CD4-positive, alpha-beta T cell treated with Interleukin-21 for 1 hour (primary cell): ENCODE measurements around the gene TBX1.
A peak's percentile ranks its signal among the peaks of the same experiment; 100 is the strongest.
"Not testable (repeated sequence)": the region's sequence is repeated elsewhere in the genome, so short reads cannot be mapped to it uniquely, and the experiment has no call there.

Experiments
- DNase-seq: peaks from one replicate; pipeline ENCODE4 v3.0.0-alpha.2; 2020

TBX1 gene

GRCh38 chr22:19723232-19723982 lies 37.2 kb upstream of the TBX1 start, which contains the start of gene GP1BB:
TSS of gene GP1BB (plus strand) at chr22:19723539. CDS start at chr22:19723570, 31 bp downstream.
- no peak for DNase-seq

DNA sequence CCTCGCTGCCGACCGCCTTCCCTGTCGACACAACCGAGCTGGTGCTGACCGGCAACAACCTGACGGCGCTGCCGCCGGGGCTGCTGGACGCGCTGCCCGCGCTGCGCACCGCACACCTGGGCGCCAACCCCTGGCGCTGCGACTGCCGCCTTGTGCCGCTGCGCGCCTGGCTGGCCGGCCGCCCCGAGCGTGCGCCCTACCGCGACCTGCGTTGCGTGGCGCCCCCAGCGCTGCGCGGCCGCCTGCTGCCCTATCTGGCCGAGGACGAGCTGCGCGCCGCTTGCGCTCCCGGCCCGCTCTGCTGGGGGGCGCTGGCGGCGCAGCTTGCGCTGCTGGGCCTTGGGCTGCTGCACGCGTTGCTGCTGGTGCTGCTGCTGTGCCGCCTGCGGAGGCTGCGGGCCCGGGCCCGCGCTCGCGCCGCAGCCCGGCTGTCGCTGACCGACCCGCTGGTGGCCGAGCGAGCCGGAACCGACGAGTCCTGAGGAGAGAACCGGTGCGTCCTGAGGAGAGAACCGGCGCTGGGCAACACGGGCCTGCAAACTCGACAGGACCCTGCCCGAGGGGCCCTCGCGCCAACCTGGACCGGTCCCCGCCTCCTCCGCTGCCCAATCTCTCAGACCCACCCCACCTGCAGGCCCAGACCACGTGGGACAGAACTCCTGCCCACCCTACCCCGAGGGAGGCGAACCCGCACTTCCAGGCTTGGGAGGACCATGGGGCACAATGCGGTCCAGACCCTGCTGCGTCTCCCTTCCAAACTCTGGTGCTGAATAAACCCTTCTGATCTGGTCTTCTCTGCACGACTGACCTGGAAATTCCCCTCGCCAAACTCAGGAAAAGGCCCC lies 36.4 kb upstream of the TBX1 start:
- DNase-seq: no peak

DNA sequence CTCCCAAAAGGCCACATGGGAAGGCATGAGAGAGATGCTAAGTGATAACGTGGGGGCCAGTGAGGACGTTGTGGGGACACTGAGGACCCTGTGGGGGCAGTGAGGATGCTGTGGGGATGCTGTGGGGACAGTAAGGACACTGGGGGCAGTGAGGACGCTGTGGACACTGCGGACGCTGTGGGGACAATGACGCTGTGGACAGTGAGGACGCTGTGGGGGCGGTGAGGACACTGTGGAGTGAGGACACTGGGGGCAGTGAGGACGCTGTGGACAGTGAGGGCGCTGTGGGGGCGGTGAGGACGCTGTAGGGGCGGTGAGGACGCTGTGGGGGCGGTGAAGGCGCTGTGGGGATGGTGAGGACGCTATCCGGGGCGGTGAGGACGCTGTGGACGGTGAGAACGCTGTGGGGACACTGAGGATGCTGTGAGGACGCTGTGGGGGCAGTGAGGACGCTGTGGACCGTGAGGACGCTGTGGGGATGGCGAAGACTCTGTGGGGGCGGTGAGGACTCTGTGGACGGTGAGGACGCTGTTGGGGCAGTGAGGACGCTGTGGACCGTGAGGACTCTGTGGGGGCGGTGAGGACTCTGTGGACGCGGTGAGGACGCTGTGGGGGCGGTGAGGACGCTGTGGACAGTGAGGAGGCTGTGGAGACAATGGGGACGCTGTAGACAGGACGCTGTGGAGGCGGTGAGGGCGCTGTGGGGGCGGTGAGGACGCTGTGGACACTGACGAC lies 35.5 kb upstream of the TBX1 start:
- DNase-seq: no peak

GRCh38 chr22:19726064-19726788 lies 34.4 kb upstream of the TBX1 start:
- not testable (repeated sequence) for DNase-seq

- DNase-seq: no peak
Observed at GRCh38 chr22:19727310-19728150, 33.0 kb upstream of the TBX1 start.

GRCh38 chr22:19728271-19728670 lies 32.3 kb upstream of the TBX1 start:
- DNase-seq: no peak

DNA sequence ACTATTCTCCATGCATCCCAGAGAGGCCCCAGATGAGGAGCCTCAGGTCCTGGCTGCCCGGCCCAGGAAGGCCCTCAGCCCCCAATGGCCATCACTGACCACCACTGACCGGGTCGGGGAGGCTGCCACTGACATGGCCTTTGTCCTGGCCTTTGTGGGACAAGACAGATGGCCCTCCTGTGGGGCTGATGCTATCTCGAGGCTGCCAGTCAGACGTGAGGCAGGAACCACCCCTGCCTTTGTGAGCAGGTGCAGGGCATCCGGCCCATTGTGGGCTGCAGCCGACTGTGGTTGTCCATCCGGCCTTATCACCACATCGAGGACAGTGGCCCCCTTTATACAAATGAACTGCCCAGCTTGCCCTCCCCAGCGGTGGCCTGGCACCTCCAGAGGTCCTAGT lies 31.7 kb upstream of the TBX1 start:
- no peak for DNase-seq

GRCh38 chr22:19729507-19729906 lies 31.1 kb upstream of the TBX1 start:
- DNase-seq: no peak

DNA sequence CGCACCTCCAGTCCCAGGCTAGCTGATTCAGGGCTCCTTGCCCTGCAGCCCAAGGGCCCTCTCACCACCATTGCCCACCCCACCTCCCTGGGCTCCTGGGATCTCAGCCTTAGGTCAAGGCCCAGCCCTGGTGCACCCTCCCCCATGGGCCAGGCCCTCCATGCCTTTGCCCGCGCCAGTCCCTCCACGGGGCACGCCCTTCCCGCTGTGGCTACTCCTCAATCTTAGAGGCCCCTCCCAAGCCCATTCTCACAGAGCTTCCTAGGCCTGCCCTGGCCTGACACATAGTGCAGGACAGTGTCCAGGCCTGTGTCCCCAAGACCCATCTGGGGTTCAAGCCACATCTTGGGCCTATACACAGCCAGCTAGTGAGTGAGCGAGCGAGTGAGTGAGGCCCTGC lies 30.4 kb upstream of the TBX1 start:
- DNase-seq: no peak

- peak; percentile 82 for DNase-seq
Observed at GRCh38 chr22:19730655-19731360, 29.8 kb upstream of the TBX1 start.

DNA sequence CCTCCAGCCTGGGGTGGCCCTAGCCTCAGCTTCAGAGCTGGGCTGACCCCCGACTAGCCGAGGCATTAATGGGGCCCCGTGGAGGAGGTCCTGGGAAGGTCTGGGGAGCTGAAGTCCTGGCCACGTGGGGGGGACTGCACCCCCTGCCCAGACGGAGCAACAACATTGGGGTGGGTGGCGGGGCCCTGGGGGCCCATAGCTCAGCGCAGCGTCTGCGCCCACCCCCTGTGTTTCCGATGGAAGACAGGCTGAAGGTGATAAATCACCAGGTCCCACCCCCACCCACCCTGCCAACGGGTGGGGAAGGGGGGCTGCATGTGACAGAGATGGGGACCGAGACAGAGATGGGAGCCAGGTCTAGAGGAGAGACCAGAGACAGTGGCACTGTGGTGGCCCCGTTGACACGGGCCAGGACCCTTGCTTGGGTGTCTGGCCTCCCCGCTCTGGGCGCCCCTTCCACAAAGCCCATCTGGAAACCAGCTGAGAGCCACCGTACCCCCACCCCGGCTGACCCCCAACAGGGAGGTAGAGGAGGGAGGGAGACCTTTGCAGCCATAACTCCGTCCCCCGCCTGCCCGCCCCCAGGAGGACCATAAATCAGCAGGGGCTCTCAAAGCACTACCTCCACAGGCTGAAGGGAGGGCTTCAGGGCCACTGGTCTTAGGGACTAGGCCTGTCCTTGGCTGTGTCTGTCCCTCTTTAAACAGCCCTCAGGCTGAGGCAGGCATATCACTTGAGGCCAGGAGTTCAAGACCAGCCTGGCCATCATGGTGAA lies 29.0 kb upstream of the TBX1 start:
- no peak for DNase-seq

DNA sequence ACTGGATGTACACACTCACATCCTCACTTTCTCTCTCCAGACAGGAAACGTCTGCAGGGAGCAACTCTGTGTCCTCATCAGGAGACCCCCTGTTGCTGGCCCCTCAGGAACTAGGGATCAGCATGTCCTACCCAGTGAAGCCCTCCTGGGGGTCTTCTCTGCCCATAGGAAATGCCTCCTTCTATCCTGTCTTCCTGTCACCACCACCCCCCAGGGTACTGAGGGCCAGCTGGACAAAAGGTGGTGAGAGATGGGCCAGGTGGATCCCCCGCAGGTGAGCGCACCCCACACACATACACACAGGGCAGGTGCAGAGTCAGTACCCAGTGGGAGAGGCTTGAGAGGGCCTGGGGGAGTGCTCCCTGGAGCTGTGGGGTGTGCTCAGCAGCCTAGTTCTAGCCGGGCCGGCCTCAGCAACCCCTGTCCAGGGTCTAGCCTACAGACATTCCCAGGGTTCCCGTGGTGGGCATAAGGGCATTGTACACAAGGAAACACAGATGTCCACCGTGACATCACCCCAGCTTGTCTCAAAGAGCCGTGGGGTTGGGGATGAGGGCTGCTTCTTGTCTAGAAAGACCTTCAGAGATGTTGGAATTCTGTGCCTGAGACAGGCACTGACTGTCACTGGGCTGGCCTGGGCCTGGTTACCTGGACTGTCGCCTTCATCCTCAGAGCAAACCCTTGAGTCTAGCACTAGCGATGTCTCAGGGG lies 28.0 kb upstream of the TBX1 start:
- no peak for DNase-seq

- DNase-seq: no peak
Observed at GRCh38 chr22:19733755-19734154, 26.8 kb upstream of the TBX1 start.

GRCh38 chr22:19734163-19734562 lies 26.4 kb upstream of the TBX1 start:
- no peak for DNase-seq

DNA sequence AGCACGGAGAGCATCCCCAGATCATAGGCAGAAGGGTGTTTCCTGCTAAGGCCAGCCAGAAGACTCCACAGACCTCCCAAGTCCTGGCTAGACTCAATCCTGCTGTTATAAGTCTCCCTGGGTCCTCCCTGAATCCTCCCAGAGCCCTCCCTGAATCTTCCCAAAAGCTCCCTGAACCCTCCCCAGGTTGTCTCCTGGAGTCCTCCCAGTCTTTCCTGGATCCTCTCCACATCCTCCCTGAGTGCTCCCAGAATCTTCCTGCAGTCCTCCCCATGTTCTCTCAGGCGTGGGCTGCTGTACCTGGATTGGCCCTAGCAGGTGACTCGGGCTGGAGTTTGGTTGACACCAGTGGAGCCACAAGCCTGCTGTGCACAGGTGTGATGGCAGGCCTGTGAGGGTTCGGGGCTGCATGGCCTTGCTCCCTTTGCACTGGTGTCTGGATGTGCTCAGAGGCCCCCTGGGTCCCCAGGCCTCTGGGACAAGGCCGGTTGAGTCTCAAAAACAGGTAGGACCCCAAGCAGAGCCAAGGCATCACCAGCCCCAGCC lies 25.7 kb upstream of the TBX1 start:
- DNase-seq: no peak

- no peak for DNase-seq
Observed at GRCh38 chr22:19735665-19736510, 24.7 kb upstream of the TBX1 start.

DNA sequence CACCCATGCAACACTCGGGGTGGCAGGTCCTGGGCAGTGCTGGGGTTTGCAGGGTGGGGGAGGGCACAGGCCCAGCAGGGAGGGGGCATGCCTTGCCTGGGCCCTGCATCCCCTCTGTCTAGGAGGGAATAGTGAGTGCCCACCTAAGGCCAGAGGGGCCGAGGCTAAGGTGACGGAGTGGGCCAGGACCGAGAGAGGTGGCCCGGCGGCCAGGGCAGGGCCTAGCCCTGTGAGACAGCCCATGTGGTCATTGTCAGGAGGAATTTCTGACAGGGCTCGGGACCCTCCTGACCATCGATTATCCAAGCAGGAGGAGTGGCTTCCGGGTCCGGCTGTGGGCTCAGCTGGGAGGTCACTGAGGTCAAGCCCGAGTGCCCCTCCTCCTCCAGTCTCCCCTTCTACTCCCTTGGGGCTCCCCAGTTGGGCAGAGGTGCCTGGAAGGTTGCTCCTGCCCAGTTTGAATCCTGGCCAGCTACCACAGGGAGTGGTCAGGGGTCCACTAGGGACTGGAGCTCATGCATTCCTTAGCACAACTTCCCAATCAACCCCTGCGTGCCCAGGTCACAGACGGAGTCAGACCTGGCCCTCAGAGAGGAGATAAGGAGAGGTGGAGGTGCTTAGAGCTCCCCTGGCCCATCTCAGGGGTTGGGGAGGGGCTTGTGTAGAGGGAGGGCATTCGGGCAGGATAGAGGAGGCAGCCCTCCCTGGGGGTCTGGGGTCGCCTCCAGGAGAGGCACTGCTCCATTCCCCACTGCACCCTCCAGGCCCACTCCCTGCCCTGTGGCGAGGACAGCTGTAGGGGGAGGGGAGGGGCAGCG lies 22.5 kb upstream of the TBX1 start:
- no peak for DNase-seq
